ENCODE measurements around the gene RNASE3.
"Not testable (repeated sequence)": the region's sequence is repeated elsewhere in the genome, so short reads cannot be mapped to it uniquely, and the experiment has no call there.

Gene RNASE3

GRCh38 chr14:20919038-20919756 is 28.0 kb downstream of the RNASE3 start:
- peak; percentile 88 to 93 for DNase-seq

GRCh38 chr14:20923766-20924297 is 32.6 kb downstream of the RNASE3 start:
- DNase-seq, result not testable (repeated sequence)

GRCh38 chr14:20934148-20934762 is 43.1 kb downstream of the RNASE3 start:
- DNase-seq, result no peak

- no peak for DNase-seq
These were observed 44.3 kb downstream of the RNASE3 start for GRCh38 chr14:20935303-20935984.
